HEK293T (cell line): ENCODE data around the gene RPL12.

Source experiments
- ARNT ChIP-seq: fragments of 450-650 bp; IDR thresholded peaks from 2 replicates; pipeline ENCODE4 v1.6.1; 2017; ENCODE audit warnings: mild to moderate bottlenecking
- FOXK2 ChIP-seq: fragments of 450-650 bp; IDR thresholded peaks from 2 replicates; pipeline ENCODE4 v1.6.1; 2016; ENCODE audit warnings: mild to moderate bottlenecking
- FOXM1 ChIP-seq: fragments of 450-650 bp; IDR thresholded peaks from 2 replicates; pipeline ENCODE4 v1.6.1; 2017; ENCODE audit warnings: mild to moderate bottlenecking, borderline replicate concordance
- NFRKB ChIP-seq: fragments of 450-650 bp; IDR thresholded peaks from 2 replicates; pipeline ENCODE4 v1.6.1; 2016; ENCODE audit warnings: mild to moderate bottlenecking, moderate library complexity
- SP1 ChIP-seq: fragments of 450-650 bp; IDR thresholded peaks from 2 replicates; pipeline ENCODE4 v1.6.1; 2017

- TF ChIP-seq SP1 (no peak), NFRKB (no peak), ARNT (no peak), FOXK2 (no peak), FOXM1 (no peak)
Observed at GRCh38 chr9:127402401-127403090, 48.7 kb downstream of the RPL12 start.
